ENCODE data around the gene CTDSPL. TPM values are rescaled to one million over a fixed set of nuclear protein-coding genes. Genes with fewer than 3 reads are reported as not detected.
"Not testable (repeated sequence)": the region's sequence is repeated elsewhere in the genome, so short reads cannot be mapped to it uniquely, and the experiment has no call there.

Gene CTDSPL
- total and polyA plus RNA-seq, 4 donors, result 21.3 to 48.0 (median 35.4) TPM

DNA sequence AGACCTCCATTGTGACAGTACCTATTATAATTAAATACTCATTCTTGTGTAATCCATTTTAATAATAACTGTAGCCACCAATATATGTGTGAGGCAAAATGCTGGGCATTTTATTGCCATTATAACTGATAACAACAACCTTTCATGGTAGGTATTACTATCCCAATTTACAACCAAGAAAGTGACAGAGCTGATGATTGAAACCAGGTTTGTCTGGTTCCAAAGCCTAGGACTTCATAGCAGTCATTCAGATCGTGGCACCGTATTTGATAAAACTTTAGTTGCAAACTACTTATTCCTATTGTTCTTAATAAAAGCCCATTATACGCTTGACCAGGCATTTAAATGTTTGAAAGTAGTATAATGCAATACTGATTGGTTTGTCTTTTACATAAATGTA is 102.5 kb downstream of the CTDSPL start:
- Histone ChIP-seq H3K4me1 (ENCODE audit: control insufficient read depth in 1 of 2, insufficient read depth in 2 of 2, low read length in 2 of 2) (no peaks in the 10 kb centered on the region), H3K4me3 (ENCODE audit: low read length in 2 of 2) (no peak overlapping the region), H3K27me3 (ENCODE audit: control insufficient read depth in 1 of 2, insufficient read depth in 2 of 2, low read length in 1 of 2) (no peaks in the 10 kb centered on the region), H3K36me3 (ENCODE audit: control insufficient read depth in 1 of 2, insufficient read depth in 2 of 2, low read length in 1 of 2) (peaks cover 0 to 2% of the 10 kb centered on the region in 2 donors), H3K9me3 (ENCODE audit: control insufficient read depth, low read length) (no peaks in the 10 kb centered on the region), H3K27ac (ENCODE audit: low read depth in 1 of 2, low read length in 2 of 2) (no peak overlapping the region)
- intact Hi-C loops (cut with DNase I), result no loop called here
- WGBS, 2 donors, result 96 to 97% methylated on average over 3 of the region's 3 CpGs
- DNase-seq, result no peak
- ATAC-seq (ENCODE audit: low FRiP score), result no peak

- intact Hi-C loops (cut with DNase I), result no loop called here
- Histone ChIP-seq H3K9me3 (ENCODE audit: control insufficient read depth, low read length) (no peaks in the 10 kb centered on the region), H3K27me3 (ENCODE audit: control insufficient read depth in 1 of 2, insufficient read depth in 2 of 2, low read length in 1 of 2) (no peaks in the 10 kb centered on the region), H3K4me3 (ENCODE audit: low read length in 2 of 2) (no peak overlapping the region), H3K27ac (ENCODE audit: low read depth in 1 of 2, low read length in 2 of 2) (no peak overlapping the region), H3K4me1 (ENCODE audit: control insufficient read depth in 1 of 2, insufficient read depth in 2 of 2, low read length in 2 of 2) (no peaks in the 10 kb centered on the region), H3K36me3 (ENCODE audit: control insufficient read depth in 1 of 2, insufficient read depth in 2 of 2, low read length in 1 of 2) (peaks cover 0 to 2% of the 10 kb centered on the region in 2 donors)
- ATAC-seq (ENCODE audit: low FRiP score) (no peak), DNase-seq (no peak)
- WGBS, 2 donors, result 90 to 100% methylated on average over 1 of the region's 1 CpG
Measured at GRCh38 chr3:37964716-37965115, 103.0 kb downstream of the CTDSPL start.

- no peaks in the 10 kb centered on the region for H3K27me3 ChIP-seq (ENCODE audit: control insufficient read depth in 1 of 2, insufficient read depth in 2 of 2, low read length in 1 of 2)
- peaks cover 0 to 2% of the 10 kb centered on the region in 2 donors for H3K36me3 ChIP-seq (ENCODE audit: control insufficient read depth in 1 of 2, insufficient read depth in 2 of 2, low read length in 1 of 2)
- H3K4me1 ChIP-seq (ENCODE audit: control insufficient read depth in 1 of 2, insufficient read depth in 2 of 2, low read length in 2 of 2), result no peaks in the 10 kb centered on the region
- DNase-seq, result peak; percentile 81 to 85
- 39 to 44% methylated on average over 7 of the region's 7 CpGs for WGBS, 2 donors
- intact Hi-C loops (cut with DNase I), result loop anchor here (1.0 kb wide), 1 partner anchor 111 kb away; no protein-coding TSS in a partner anchor
- ATAC-seq (ENCODE audit: low FRiP score), result peak; percentile 77
- H3K27ac ChIP-seq (ENCODE audit: low read depth in 1 of 2, low read length in 2 of 2), result no peak overlapping the region
- H3K4me3 ChIP-seq (ENCODE audit: low read length in 2 of 2), result no peak overlapping the region
- no peaks in the 10 kb centered on the region for H3K9me3 ChIP-seq (ENCODE audit: control insufficient read depth, low read length)
Measured at GRCh38 chr3:37967260-37967881, 105.7 kb downstream of the CTDSPL start.

GRCh38 chr3:37968199-37968598 is 106.5 kb downstream of the CTDSPL start:
- Histone ChIP-seq H3K4me3 (ENCODE audit: low read length in 2 of 2) (no peak overlapping the region), H3K27me3 (ENCODE audit: control insufficient read depth in 1 of 2, insufficient read depth in 2 of 2, low read length in 1 of 2) (no peaks in the 10 kb centered on the region), H3K36me3 (ENCODE audit: control insufficient read depth in 1 of 2, insufficient read depth in 2 of 2, low read length in 1 of 2) (peaks cover 0 to 2% of the 10 kb centered on the region in 2 donors), H3K4me1 (ENCODE audit: control insufficient read depth in 1 of 2, insufficient read depth in 2 of 2, low read length in 2 of 2) (no peaks in the 10 kb centered on the region), H3K9me3 (ENCODE audit: control insufficient read depth, low read length) (no peaks in the 10 kb centered on the region), H3K27ac (ENCODE audit: low read depth in 1 of 2, low read length in 2 of 2) (no peak overlapping the region)
- WGBS, 2 donors, result 90 to 92% methylated on average over 9 of the region's 9 CpGs
- intact Hi-C loops (cut with DNase I), result no loop called here
- no peak for DNase-seq
- ATAC-seq (ENCODE audit: low FRiP score), result no peak

- intact Hi-C loops (cut with DNase I), result no loop called here
- 75 to 76% methylated on average over 15 of the region's 15 CpGs for WGBS, 2 donors
- Histone ChIP-seq H3K4me3 (ENCODE audit: low read length in 2 of 2) (no peak overlapping the region), H3K4me1 (ENCODE audit: control insufficient read depth in 1 of 2, insufficient read depth in 2 of 2, low read length in 2 of 2) (no peaks in the 10 kb centered on the region), H3K27me3 (ENCODE audit: control insufficient read depth in 1 of 2, insufficient read depth in 2 of 2, low read length in 1 of 2) (no peaks in the 10 kb centered on the region), H3K36me3 (ENCODE audit: control insufficient read depth in 1 of 2, insufficient read depth in 2 of 2, low read length in 1 of 2) (peaks cover 0 to 2% of the 10 kb centered on the region in 2 donors), H3K27ac (ENCODE audit: low read depth in 1 of 2, low read length in 2 of 2) (no peak overlapping the region), H3K9me3 (ENCODE audit: control insufficient read depth, low read length) (no peaks in the 10 kb centered on the region)
- DNase-seq (no peak), ATAC-seq (ENCODE audit: low FRiP score) (peak; percentile 29)
Measured at GRCh38 chr3:37968813-37969595, 107.3 kb downstream of the CTDSPL start.

DNA sequence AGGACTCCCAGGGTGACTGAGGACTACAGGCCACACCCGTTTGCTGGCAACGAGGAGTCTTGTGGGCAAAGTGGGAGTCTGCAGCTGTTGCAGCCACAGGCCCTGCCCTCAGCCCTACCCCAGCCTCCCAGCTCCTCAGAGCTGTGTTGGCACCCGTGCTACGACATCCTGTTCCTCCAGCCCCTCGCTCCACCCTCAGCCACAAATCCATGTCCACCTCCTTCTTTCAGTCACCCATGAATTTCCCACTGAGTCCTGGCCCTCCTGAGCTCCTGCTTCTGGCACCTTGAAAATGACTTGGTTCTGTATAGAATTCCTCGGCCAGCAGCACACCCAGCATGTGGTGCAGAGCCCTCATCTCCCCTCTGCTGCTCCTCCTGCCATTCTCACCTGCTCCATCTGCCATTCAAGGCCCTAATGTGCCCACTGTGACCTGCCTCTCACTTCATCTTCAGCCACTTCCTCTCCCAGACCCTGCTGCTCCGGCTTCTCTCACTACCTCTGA is 108.0 kb downstream of the CTDSPL start:
- Histone ChIP-seq H3K9me3 (ENCODE audit: control insufficient read depth, low read length) (no peaks in the 10 kb centered on the region), H3K4me1 (ENCODE audit: control insufficient read depth in 1 of 2, insufficient read depth in 2 of 2, low read length in 2 of 2) (no peaks in the 10 kb centered on the region), H3K4me3 (ENCODE audit: low read length in 2 of 2) (no peak overlapping the region), H3K27ac (ENCODE audit: low read depth in 1 of 2, low read length in 2 of 2) (no peak overlapping the region), H3K36me3 (ENCODE audit: control insufficient read depth in 1 of 2, insufficient read depth in 2 of 2, low read length in 1 of 2) (peaks cover 0 to 2% of the 10 kb centered on the region in 2 donors), H3K27me3 (ENCODE audit: control insufficient read depth in 1 of 2, insufficient read depth in 2 of 2, low read length in 1 of 2) (no peaks in the 10 kb centered on the region)
- intact Hi-C loops (cut with DNase I), result no loop called here
- ATAC-seq (ENCODE audit: low FRiP score) (peak; percentile 3), DNase-seq (no peak)
- WGBS, 2 donors, result 73 to 74% methylated on average over 7 of the region's 7 CpGs

DNA sequence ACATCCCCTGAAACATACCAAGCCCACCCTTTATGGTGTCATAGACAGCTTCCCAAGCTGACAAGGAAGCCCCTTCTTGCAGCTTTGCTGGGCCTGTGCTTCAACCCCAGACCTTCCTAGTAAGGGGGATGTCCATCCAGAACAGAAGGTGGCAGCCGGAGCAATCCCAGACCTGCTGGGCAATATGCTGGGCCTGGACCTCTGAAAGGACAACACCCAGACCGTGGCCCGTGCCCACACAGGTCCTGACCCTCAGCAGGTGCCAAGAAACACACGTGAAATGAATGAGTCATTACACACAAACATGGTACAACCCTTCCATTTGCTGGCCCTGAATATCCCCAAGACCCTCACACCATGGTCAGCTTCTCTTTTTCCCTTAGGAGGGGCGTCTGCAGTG is 109.1 kb downstream of the CTDSPL start:
- intact Hi-C loops (cut with DNase I), result no loop called here
- no peak for DNase-seq
- ATAC-seq (ENCODE audit: low FRiP score), result no peak
- H3K4me1 ChIP-seq (ENCODE audit: control insufficient read depth in 1 of 2, insufficient read depth in 2 of 2, low read length in 2 of 2), result no peaks in the 10 kb centered on the region
- H3K9me3 ChIP-seq (ENCODE audit: control insufficient read depth, low read length), result no peaks in the 10 kb centered on the region
- WGBS, 2 donors, result 31 to 36% methylated on average over 5 of the region's 5 CpGs
- peaks cover 1 to 4% of the 10 kb centered on the region in 2 donors for H3K36me3 ChIP-seq (ENCODE audit: control insufficient read depth in 1 of 2, insufficient read depth in 2 of 2, low read length in 1 of 2)
- H3K4me3 ChIP-seq (ENCODE audit: low read length in 2 of 2), result no peak overlapping the region
- H3K27ac ChIP-seq (ENCODE audit: low read depth in 1 of 2, low read length in 2 of 2), result no peak overlapping the region
- H3K27me3 ChIP-seq (ENCODE audit: control insufficient read depth in 1 of 2, insufficient read depth in 2 of 2, low read length in 1 of 2), result no peaks in the 10 kb centered on the region

- Histone ChIP-seq H3K9me3 (ENCODE audit: control insufficient read depth, low read length) (no peaks in the 10 kb centered on the region), H3K27ac (ENCODE audit: low read depth in 1 of 2, low read length in 2 of 2) (no peak overlapping the region), H3K36me3 (ENCODE audit: control insufficient read depth in 1 of 2, insufficient read depth in 2 of 2, low read length in 1 of 2) (peaks cover 1 to 4% of the 10 kb centered on the region in 2 donors), H3K4me3 (ENCODE audit: low read length in 2 of 2) (no peak overlapping the region), H3K27me3 (ENCODE audit: control insufficient read depth in 1 of 2, insufficient read depth in 2 of 2, low read length in 1 of 2) (no peaks in the 10 kb centered on the region), H3K4me1 (ENCODE audit: control insufficient read depth in 1 of 2, insufficient read depth in 2 of 2, low read length in 2 of 2) (no peaks in the 10 kb centered on the region)
- ATAC-seq (ENCODE audit: low FRiP score), result no peak
- DNase-seq, result no peak
- intact Hi-C loops (cut with DNase I), result no loop called here
Measured at GRCh38 chr3:37971467-37971866, 109.8 kb downstream of the CTDSPL start.

DNA sequence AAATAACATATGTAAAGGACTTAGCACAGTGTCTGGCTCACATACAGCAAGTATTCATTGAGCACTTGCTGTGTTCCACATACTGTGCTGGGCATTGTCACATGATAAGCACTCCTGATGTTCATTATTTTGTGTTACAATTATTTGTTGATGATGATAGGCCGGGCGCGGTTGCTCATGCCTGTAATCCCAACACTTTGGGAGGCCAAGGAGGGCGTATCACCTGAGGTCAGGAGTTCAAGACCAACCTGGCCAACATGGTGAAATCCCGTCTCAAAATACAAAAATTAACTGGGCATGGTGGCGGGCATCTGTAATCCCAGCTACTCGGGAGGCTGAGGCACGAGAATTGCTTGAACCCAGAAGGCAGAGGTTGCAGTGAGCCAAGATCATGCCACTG is 110.4 kb downstream of the CTDSPL start:
- DNase-seq; H3K27ac ChIP-seq (ENCODE audit: low read depth in 1 of 2, low read length in 2 of 2); H3K4me1 ChIP-seq (ENCODE audit: control insufficient read depth in 1 of 2, insufficient read depth in 2 of 2, low read length in 2 of 2); ATAC-seq (ENCODE audit: low FRiP score); H3K4me3 ChIP-seq (ENCODE audit: low read length in 2 of 2); H3K27me3 ChIP-seq (ENCODE audit: control insufficient read depth in 1 of 2, insufficient read depth in 2 of 2, low read length in 1 of 2); intact Hi-C loops (cut with DNase I); H3K9me3 ChIP-seq (ENCODE audit: control insufficient read depth, low read length); H3K36me3 ChIP-seq (ENCODE audit: control insufficient read depth in 1 of 2, insufficient read depth in 2 of 2, low read length in 1 of 2): not testable (repeated sequence)
- 87 to 93% methylated on average over 8 of the region's 8 CpGs for WGBS, 2 donors
